ENCODE data around the gene NDUFAF8. TPM values are rescaled to one million over a fixed set of nuclear protein-coding genes. Genes with fewer than 3 reads are reported as not detected.

NDUFAF8 gene, protein sequence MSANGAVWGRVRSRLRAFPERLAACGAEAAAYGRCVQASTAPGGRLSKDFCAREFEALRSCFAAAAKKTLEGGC
- 46.8 to 47.6 TPM (median 47.3 TPM) in 3 replicates for total RNA-seq

- DNase-seq (ENCODE audit: low spot score in 2 of 2, unreplicated experiment in 2 of 2): peak; percentile 92 to 94
- Mint-ChIP-seq H3K36me3 (peaks cover 8% of the 10 kb centered on the region), H3K4me1 (peaks cover 22% of the 10 kb centered on the region), H3K9me3 (no peaks in the 10 kb centered on the region), H3K4me3 (peak within 1 kb of the TSS; percentile 91), H3K27me3 (ENCODE audit: low read depth) (no peaks in the 10 kb centered on the region), H3K27ac (peak within 1 kb of the TSS; percentile 94)
- TF ChIP-seq, protein P1, sequence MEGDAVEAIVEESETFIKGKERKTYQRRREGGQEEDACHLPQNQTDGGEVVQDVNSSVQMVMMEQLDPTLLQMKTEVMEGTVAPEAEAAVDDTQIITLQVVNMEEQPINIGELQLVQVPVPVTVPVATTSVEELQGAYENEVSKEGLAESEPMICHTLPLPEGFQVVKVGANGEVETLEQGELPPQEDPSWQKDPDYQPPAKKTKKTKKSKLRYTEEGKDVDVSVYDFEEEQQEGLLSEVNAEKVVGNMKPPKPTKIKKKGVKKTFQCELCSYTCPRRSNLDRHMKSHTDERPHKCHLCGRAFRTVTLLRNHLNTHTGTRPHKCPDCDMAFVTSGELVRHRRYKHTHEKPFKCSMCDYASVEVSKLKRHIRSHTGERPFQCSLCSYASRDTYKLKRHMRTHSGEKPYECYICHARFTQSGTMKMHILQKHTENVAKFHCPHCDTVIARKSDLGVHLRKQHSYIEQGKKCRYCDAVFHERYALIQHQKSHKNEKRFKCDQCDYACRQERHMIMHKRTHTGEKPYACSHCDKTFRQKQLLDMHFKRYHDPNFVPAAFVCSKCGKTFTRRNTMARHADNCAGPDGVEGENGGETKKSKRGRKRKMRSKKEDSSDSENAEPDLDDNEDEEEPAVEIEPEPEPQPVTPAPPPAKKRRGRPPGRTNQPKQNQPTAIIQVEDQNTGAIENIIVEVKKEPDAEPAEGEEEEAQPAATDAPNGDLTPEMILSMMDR (IDR thresholded peaks at IDR 0.05; ENCODE audit: unreplicated experiment): no peak
Measured at GRCh38 chr17:81238815-81239713, at the start of gene NDUFAF8, which contains the start of gene TEPSIN. TSS of gene NDUFAF8 (plus strand) at chr17:81239318. CDS start at chr17:81239364, 46 bp downstream. TSS of gene TEPSIN (minus strand) at chr17:81239055. CDS start at chr17:81239033, 22 bp downstream.

DNA sequence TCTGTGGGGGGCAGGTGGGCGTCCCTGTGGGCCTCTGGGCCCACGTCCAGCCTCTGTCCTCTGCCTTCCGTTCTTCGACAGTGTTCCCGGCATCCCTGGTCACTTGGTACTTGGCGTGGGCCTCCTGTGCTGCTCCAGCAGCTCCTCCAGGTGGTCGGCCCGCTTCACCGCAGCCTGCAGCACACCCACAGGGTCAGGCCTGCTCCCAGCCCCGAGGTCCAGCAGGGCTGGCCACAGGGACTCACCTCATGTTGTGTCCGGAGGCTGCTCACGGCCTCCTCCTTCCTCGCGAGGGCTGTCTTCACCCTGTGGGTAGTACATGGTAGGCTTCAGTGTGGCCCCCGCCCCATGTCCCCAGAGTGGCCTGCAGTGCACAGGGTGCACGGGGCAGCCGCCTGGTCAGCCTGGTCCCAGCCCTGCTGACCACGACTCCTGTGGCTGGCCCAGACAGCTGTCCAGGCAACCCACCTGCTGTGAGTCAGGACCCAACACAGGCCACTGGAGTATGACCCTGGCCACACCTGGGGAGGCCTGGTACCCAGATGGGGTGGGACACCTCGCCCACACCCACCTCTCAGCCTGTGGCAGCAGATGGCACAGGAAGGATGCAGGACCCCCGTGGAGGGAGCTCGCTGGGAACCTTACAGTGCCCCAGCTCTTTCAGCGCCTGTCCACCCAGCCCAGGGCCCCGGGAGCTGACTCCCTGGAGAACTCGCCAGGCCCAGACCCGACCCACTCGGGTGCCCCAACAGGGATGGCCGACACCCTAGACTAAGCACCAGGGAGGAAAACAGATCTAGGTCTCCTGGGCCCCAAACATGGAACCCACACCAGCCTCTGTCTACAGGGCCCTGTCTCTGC is 49.2 kb upstream of the NDUFAF8 start:
- H3K27me3 Mint-ChIP-seq (ENCODE audit: low read depth): no peaks in the 10 kb centered on the region
- no peak for DNase-seq (ENCODE audit: low spot score in 2 of 2, unreplicated experiment in 2 of 2)
- no peaks in the 10 kb centered on the region for H3K4me1 Mint-ChIP-seq
- no peaks in the 10 kb centered on the region for H3K9me3 Mint-ChIP-seq
- no peak overlapping the region for H3K4me3 Mint-ChIP-seq
- TF ChIP-seq, protein P1 (IDR thresholded peaks at IDR 0.05; ENCODE audit: unreplicated experiment): no peak
- H3K27ac Mint-ChIP-seq: no peak overlapping the region
- H3K36me3 Mint-ChIP-seq: no peaks in the 10 kb centered on the region

- Mint-ChIP-seq H3K27me3 (ENCODE audit: low read depth) (no peaks in the 10 kb centered on the region), H3K4me1 (no peaks in the 10 kb centered on the region), H3K36me3 (no peaks in the 10 kb centered on the region), H3K9me3 (no peaks in the 10 kb centered on the region), H3K4me3 (no peak overlapping the region), H3K27ac (no peak overlapping the region)
- TF ChIP-seq, protein P1 (IDR thresholded peaks at IDR 0.05; ENCODE audit: unreplicated experiment): no peak
- no peak for DNase-seq (ENCODE audit: low spot score in 2 of 2, unreplicated experiment in 2 of 2)
Measured at GRCh38 chr17:81190591-81190990, 48.5 kb upstream of the NDUFAF8 start.

DNA sequence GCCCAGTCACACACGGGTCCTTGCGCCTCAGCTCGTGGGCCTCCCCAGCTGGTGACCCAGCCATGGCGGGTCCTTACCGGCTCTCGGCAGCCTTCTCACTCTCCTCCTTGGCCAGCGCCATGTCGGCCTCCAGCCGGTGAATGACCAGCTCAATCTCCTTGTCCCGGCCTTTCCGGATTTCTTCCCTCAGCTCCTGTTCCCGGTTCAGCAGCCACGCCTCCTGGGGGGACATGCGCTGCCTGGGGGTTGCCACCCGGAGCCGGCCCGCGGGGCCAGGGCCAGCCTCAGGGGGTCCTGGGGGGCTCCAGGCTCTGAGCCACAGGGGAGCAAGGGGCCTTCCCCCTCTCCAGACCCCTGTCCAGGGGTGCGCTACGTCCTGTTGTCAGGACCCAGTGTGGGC is 48.0 kb upstream of the NDUFAF8 start:
- no peaks in the 10 kb centered on the region for H3K9me3 Mint-ChIP-seq
- TF ChIP-seq, protein P1 (IDR thresholded peaks at IDR 0.05; ENCODE audit: unreplicated experiment): no peak
- H3K36me3 Mint-ChIP-seq: no peaks in the 10 kb centered on the region

GRCh38 chr17:81191646-81192045 is 47.5 kb upstream of the NDUFAF8 start:
- Mint-ChIP-seq H3K4me1 (no peaks in the 10 kb centered on the region), H3K9me3 (no peaks in the 10 kb centered on the region), H3K4me3 (no peak overlapping the region), H3K36me3 (no peaks in the 10 kb centered on the region), H3K27me3 (ENCODE audit: low read depth) (no peaks in the 10 kb centered on the region), H3K27ac (no peak overlapping the region)
- TF ChIP-seq, protein P1 (IDR thresholded peaks at IDR 0.05; ENCODE audit: unreplicated experiment): no peak
- DNase-seq (ENCODE audit: low spot score in 2 of 2, unreplicated experiment in 2 of 2): no peak

More for the DNA sequence above, 48.0 kb upstream of the NDUFAF8 start:
- Mint-ChIP-seq H3K4me1 (no peaks in the 10 kb centered on the region), H3K27ac (no peak overlapping the region), H3K27me3 (ENCODE audit: low read depth) (no peaks in the 10 kb centered on the region), H3K4me3 (no peak overlapping the region)
- DNase-seq (ENCODE audit: low spot score in 2 of 2, unreplicated experiment in 2 of 2): peak in 1 of 2 experiments; percentile 19

All from mesothelial cell of epicardium (in vitro differentiated cells).